A549 (cell line): Measurements from ENCODE around the gene XPNPEP3. TPM values are rescaled to one million over a fixed set of nuclear protein-coding genes. Genes with fewer than 3 reads are reported as not detected.
A peak's percentile ranks its signal among the peaks of the same experiment; 100 is the strongest.

Experiments used
- ATAC-seq, 2 experiments: fragments of 200-7000 bp in 1 of 2; fragments of >200 bp in 1 of 2; cut with Nextera tagmentation in 1 of 2; cut with Tn5 transposase in 1 of 2; 3 replicates each; pipeline versions ENCODE4 v1.8.0 to v1.9.1; 2018 to 2020; ENCODE audit warnings: mild to moderate bottlenecking in 1 of 2, moderate library complexity in 1 of 2
- CTCF ChIA-PET: fragments of 300-600 bp; sonication (Branson Sonifier 250); formaldehyde crosslinking; extraction: SDS; loops from one replicate; lab custom pipeline; 2021; ENCODE audit warnings: antibody characterized with exemption, inconsistent platforms; lab: Yijun Ruan, JAX
- POLR2A ChIA-PET: fragments of 350-600 bp; formaldehyde crosslinking; extraction: SDS; loops from one replicate; lab custom pipeline; 2021; ENCODE audit warnings: antibody characterized with exemption, inconsistent platforms; lab: Yijun Ruan, JAX
- DNase-seq, 2 experiments: peaks; one replicate each; pipeline versions ENCODE4 v3.0.0 to v3.0.0-alpha.2; 2011 to 2016; ENCODE audit warnings: low read depth in 1 of 2, low spot score in 1 of 2
- FAIRE-seq: peaks from 2 replicates; lab custom pipeline; 2011; peaks lifted over from hg19 to GRCh38; lab: Jason Lieb, UNC
- H3K27ac ChIP-seq, 2 experiments: fragments of >200 bp; sonication (Bioruptor Twin); formaldehyde crosslinking; 3 replicates each; pipeline ENCODE4 v1.5.1; 2016 to 2017
- H3K4me1 ChIP-seq: fragments of >200 bp; sonication (Bioruptor Twin); formaldehyde crosslinking; 3 replicates; pipeline ENCODE4 v1.6.1; 2016
- H3K4me2 ChIP-seq: fragments of >200 bp; sonication (Bioruptor Twin); formaldehyde crosslinking; 3 replicates; pipeline ENCODE4 v1.6.1; 2016
- H3K4me3 ChIP-seq: fragments of >200 bp; sonication (Bioruptor Twin); formaldehyde crosslinking; 3 replicates; pipeline ENCODE4 v1.5.1; 2016
- H3K9me3 ChIP-seq: fragments of >200 bp; sonication (Bioruptor Twin); formaldehyde crosslinking; 3 replicates; pipeline ENCODE4 v1.6.1; 2016
- BHLHE40 ChIP-seq: IDR thresholded peaks from 2 replicates; pipeline ENCODE4 v1.6.1; 2012; ENCODE audit warnings: low read depth, low read length, inconsistent platforms
- CEBPB ChIP-seq, 2 experiments: fragments of >200 bp in 1 of 2; sonication (Bioruptor Twin) in 1 of 2; formaldehyde crosslinking in 1 of 2; IDR thresholded peaks; 2 replicates each; pipeline ENCODE4 v1.6.1; 2012 to 2016
- CHD2 ChIP-seq: fragments of 150-350 bp; IDR thresholded peaks from 2 replicates; pipeline ENCODE4 v1.6.1; 2014; ENCODE audit warnings: low read length; ENCODE audit not compliant: partially characterized antibody
- CTCF ChIP-seq: fragments of >200 bp; sonication (Bioruptor Twin); formaldehyde crosslinking; IDR thresholded peaks from 3 replicates; pipeline ENCODE4 v1.5.1; 2016
- E2F6 ChIP-seq: IDR thresholded peaks from 2 replicates; pipeline ENCODE4 v1.6.1; 2012; ENCODE audit warnings: low read depth, borderline replicate concordance
- EHF ChIP-seq: fragments of 250-450 bp; sonication (Bioruptor Pico); IDR thresholded peaks from 2 replicates; pipeline ENCODE4 v1.5.0; 2020; ENCODE audit warnings: mild to moderate bottlenecking
- FOSL2 ChIP-seq, 2 experiments: fragments of 450-650 bp in 1 of 2; fragments of >200 bp in 1 of 2; sonication (Bioruptor Twin) in 1 of 2; formaldehyde crosslinking; IDR thresholded peaks; 2 replicates each; pipeline versions ENCODE4 v1.5.0 to v1.6.1; 2016 to 2020; ENCODE audit warnings: mild to moderate bottlenecking in 1 of 2, moderate library complexity in 1 of 2
- FOXS1 ChIP-seq: fragments of 250-450 bp; sonication (Bioruptor Pico); IDR thresholded peaks from 2 replicates; pipeline ENCODE4 v1.5.0; 2020; ENCODE audit warnings: mild to moderate bottlenecking, moderate library complexity
- HDAC2 ChIP-seq: fragments of 200-600 bp; sonication (generic); IDR thresholded peaks from 2 replicates; pipeline ENCODE4 v1.6.1; 2016
- HES2 ChIP-seq: fragments of >200 bp; sonication (Bioruptor Twin); formaldehyde crosslinking; IDR thresholded peaks from 2 replicates; pipeline ENCODE4 v1.6.1; 2016
- HEYL ChIP-seq: fragments of 250-450 bp; sonication (Bioruptor Pico); IDR thresholded peaks from 2 replicates; pipeline ENCODE4 v1.8.0; 2021; ENCODE audit warnings: mild to moderate bottlenecking, moderate library complexity
- HOXA7 ChIP-seq: fragments of 250-450 bp; sonication (Bioruptor Pico); IDR thresholded peaks from 2 replicates; pipeline ENCODE4 v1.5.0; 2020; ENCODE audit warnings: mild to moderate bottlenecking, moderate library complexity
- HOXB13 ChIP-seq: fragments of 250-450 bp; sonication (Bioruptor Pico); IDR thresholded peaks from 2 replicates; pipeline ENCODE4 v1.5.0; 2020; ENCODE audit warnings: low read depth, mild to moderate bottlenecking, moderate library complexity
- JUN ChIP-seq, 2 experiments: fragments of >200 bp; sonication (Bioruptor Twin); formaldehyde crosslinking; IDR thresholded peaks; 2 replicates in 1 of 2; 3 replicates in 1 of 2; pipeline ENCODE4 v1.6.1; 2016 to 2017
- JUNB ChIP-seq: fragments of >200 bp; sonication (Bioruptor Twin); formaldehyde crosslinking; IDR thresholded peaks from 2 replicates; pipeline ENCODE4 v1.6.1; 2016
- KDM1A ChIP-seq: fragments of 200-600 bp; sonication (generic); IDR thresholded peaks from 2 replicates; pipeline ENCODE4 v1.6.1; 2016; ENCODE audit warnings: low read depth, mild to moderate bottlenecking
- KDM5A ChIP-seq: fragments of 200-600 bp; sonication (generic); IDR thresholded peaks from 2 replicates; pipeline ENCODE4 v1.6.1; 2016; ENCODE audit warnings: antibody characterized with exemption, mild to moderate bottlenecking
- MAFK ChIP-seq: fragments of 450-650 bp; IDR thresholded peaks from 2 replicates; pipeline ENCODE4 v1.6.1; 2014; ENCODE audit not compliant: partially characterized antibody
- MAZ ChIP-seq: fragments of 150-350 bp; IDR thresholded peaks from 2 replicates; pipeline ENCODE4 v1.6.1; 2014; ENCODE audit warnings: antibody characterized with exemption, low read depth, low read length, borderline replicate concordance
- NFE2L2 ChIP-seq: fragments of 150-350 bp; conservative IDR thresholded peaks from 2 replicates; pipeline ENCODE4 v1.6.1; 2014; ENCODE audit warnings: low read length
- PBX3 ChIP-seq: IDR thresholded peaks from 2 replicates; pipeline ENCODE4 v1.6.1; 2012
- PHF8 ChIP-seq: fragments of 200-600 bp; sonication (generic); IDR thresholded peaks from 2 replicates; pipeline ENCODE4 v1.6.1; 2016; ENCODE audit warnings: low read depth, mild to moderate bottlenecking, antibody characterized with exemption, moderate library complexity, borderline replicate concordance
- POLR2AphosphoS2 ChIP-seq: conservative IDR thresholded peaks from 2 replicates; pipeline ENCODE4 v1.6.1; 2012; ENCODE audit warnings: low read length, improper control_type of control experiment, inconsistent platforms
- RAD21 ChIP-seq, 2 experiments: fragments of >200 bp in 1 of 2; sonication (Bioruptor Twin) in 1 of 2; formaldehyde crosslinking in 1 of 2; IDR thresholded peaks in 1 of 2; conservative IDR thresholded peaks in 1 of 2; 2 replicates in 1 of 2; 3 replicates in 1 of 2; pipeline ENCODE4 v1.6.1; 2012 to 2018; ENCODE audit warnings: inconsistent platforms in 1 of 2
- REST ChIP-seq: fragments of 200-600 bp; sonication (generic); IDR thresholded peaks from 2 replicates; pipeline ENCODE4 v1.6.1; 2016; ENCODE audit warnings: antibody characterized with exemption, mild to moderate bottlenecking, moderate library complexity
- RNF2 ChIP-seq: fragments of 200-600 bp; sonication (generic); IDR thresholded peaks from 2 replicates; pipeline ENCODE4 v1.6.1; 2016; ENCODE audit warnings: low read depth, mild to moderate bottlenecking, antibody characterized with exemption, moderate library complexity, borderline replicate concordance
- SMC3 ChIP-seq: fragments of >200 bp; sonication (Bioruptor Twin); formaldehyde crosslinking; IDR thresholded peaks from 3 replicates; pipeline ENCODE4 v1.6.1; 2018; ENCODE audit warnings: inconsistent platforms
- TFCP2L1 ChIP-seq: fragments of 250-450 bp; sonication (Bioruptor Pico); IDR thresholded peaks from 2 replicates; pipeline ENCODE4 v1.5.0; 2021; ENCODE audit warnings: mild to moderate bottlenecking
- TP53 ChIP-seq: fragments of 250-450 bp; sonication (Bioruptor Pico); IDR thresholded peaks from 2 replicates; pipeline ENCODE4 v1.5.0; 2021; ENCODE audit warnings: mild to moderate bottlenecking, moderate library complexity
- USF2 ChIP-seq: fragments of 450-650 bp; IDR thresholded peaks from 2 replicates; pipeline ENCODE4 v1.6.1; 2014; ENCODE audit warnings: antibody characterized with exemption
- ZC3H11A ChIP-seq: fragments of 450-650 bp; IDR thresholded peaks from 2 replicates; pipeline ENCODE4 v1.6.1; 2014; ENCODE audit warnings: antibody characterized with exemption, mild to moderate bottlenecking
- WGBS: methylation state at CpG from one replicate; pipeline ENCODE4 v1.1.6; 2017; ENCODE audit errors: missing lambda C conversion rate; 5-methylcytosine and 5-hydroxymethylcytosine counted together
- polyA plus RNA-seq, 4 experiments: library from polyadenylated mRNA; depleted of rRNA in 3 of 4; stranded (reverse); fragments of >200 nt; fragmentation: RNase III in 1 of 4; extraction: RNeasy Plus Mini Kit Qiagen cat#74134 plus additional on column Dnase treatment in 1 of 4; gene quantifications; 2 replicates in 3 of 4; 3 replicates in 1 of 4; pipeline ENCODE4 v1.2.3, GENCODE V29; 2011 to 2017

The XPNPEP3 gene
- polyA plus RNA-seq, 2 of the 4 experiments (the other 2 are of a cell fraction), result 12.7 to 23.3 TPM

GRCh38 chr22:40950962-40951794 is 94.2 kb downstream of the XPNPEP3 start, which contains the start of gene RBX1:
Gene RBX1, plus strand, starts transcription at chr22:40951378. Its CDS starts 21 bp downstream, at chr22:40951399.
- Histone ChIP-seq H3K27ac (peak within 1 kb of the TSS; percentile 93), H3K4me1 (peaks cover 8% of the 10 kb centered on the region; the same call in 1 of the 3 replicates), H3K4me3 (peak within 1 kb of the TSS; percentile 65), H3K4me2 (peak within 1 kb of the TSS; percentile 80), H3K9me3 (no peaks in the 10 kb centered on the region)
- ATAC-seq (peak; percentile 96), FAIRE-seq (no peak), DNase-seq (peak; percentile 94 to 96)
- 3% methylated on average over 8 of the region's 86 CpGs for WGBS
- ChIA-PET CTCF (interaction anchor here (1.4 kb wide), 1 partner anchor 28 kb away, joined by 3 read pairs; no protein-coding TSS in a partner anchor), POLR2A (interaction anchor here (0.6 to 2.6 kb wide), 26 partner anchors 9 to 842 kb away, joined by 3 to 32 read pairs (median 4); partner anchors contain the start of genes EP300, TEF and ZC3H7B)
- no peak for TF ChIP-seq EHF
- TF ChIP-seq MAZ, result peak; percentile 71; the same call in 1 of the 2 replicates
- no peak for TF ChIP-seq TFCP2L1 (CRISPR knock-in tag)
- no peak for TF ChIP-seq BHLHE40
- TF ChIP-seq CTCF, result no peak
- TF ChIP-seq REST, result no peak
- no peak for TF ChIP-seq HOXA7 (CRISPR knock-in tag)
- TF ChIP-seq SMC3, result no peak
- TF ChIP-seq FOXS1 (CRISPR knock-in tag), result no peak
- TF ChIP-seq RAD21 (conservative IDR thresholded peaks at IDR 0.05 in 1 of 2, IDR thresholded peaks at IDR 0.05 in 1 of 2), result 0 out of 5 replicates have a peak, but pooled peaks of 1 of the 2 experiments have one; percentile 15
- TF ChIP-seq JUN (IDR thresholded peaks at IDR 0.05), result peak; percentile 39 to 92; a peak in 2 of 5 replicates
- TF ChIP-seq HEYL, result no peak
- peak; percentile 84 for TF ChIP-seq USF2
- TF ChIP-seq ZC3H11A, result no peak
- TF ChIP-seq PHF8, result peak; percentile 31; the same call in 1 of the 2 replicates
- TF ChIP-seq HES2, result no peak
- TF ChIP-seq TP53 (CRISPR knock-in tag), result no peak
- peak; percentile 92 for TF ChIP-seq KDM5A
- TF ChIP-seq PBX3, result peak; percentile 86
- TF ChIP-seq E2F6, result no peak
- TF ChIP-seq HDAC2, result 0 out of 2 replicates have a peak, but pooled peaks have one; percentile 34
- TF ChIP-seq JUNB, result no peak
- no peak for TF ChIP-seq POLR2AphosphoS2
- TF ChIP-seq CEBPB (IDR thresholded peaks at IDR 0.05), result no peak
- no peak for TF ChIP-seq CHD2
- TF ChIP-seq HOXB13 (CRISPR knock-in tag), result no peak
- TF ChIP-seq KDM1A, result no peak
- no peak for TF ChIP-seq FOSL2 (IDR thresholded peaks at IDR 0.05)
- TF ChIP-seq FOSL2 (CRISPR knock-in tag; IDR thresholded peaks at IDR 0.05), result no peak
- no peak for TF ChIP-seq MAFK
- TF ChIP-seq RNF2, result no peak
- no peak for TF ChIP-seq NFE2L2
